Measurements from ENCODE around the gene CDC42SE2. TPM values are rescaled to one million over a fixed set of nuclear protein-coding genes. Genes with fewer than 3 reads are reported as not detected.
"Not testable (repeated sequence)": the region's sequence is repeated elsewhere in the genome, so short reads cannot be mapped to it uniquely, and the experiment has no call there.

Gene CDC42SE2
- total RNA-seq, 6 experiments from 2014 or later, result 10.3 to 19.8 (median 15.0) TPM

- DNase-seq (no peak), ATAC-seq (no peak)
- Histone ChIP-seq H3K4me3 (no peak overlapping the region), H3K9me3 (no peaks in the 10 kb centered on the region), H3K36me3 (no peaks in the 10 kb centered on the region), H3K27me3 (no peaks in the 10 kb centered on the region), H3K4me1 (peaks cover 0 to 28% (median 13%) of the 10 kb centered on the region in 4 donors), H3K27ac (no peak overlapping the region)
- WGBS (ENCODE audit: insufficient coverage, low coverage, low lambda C conversion rate, missing lambda C conversion rate), result 97% methylated on average over 5 of the region's 5 CpGs
- TF ChIP-seq CTCF (IDR thresholded peaks at IDR 0.05) (no peak), POLR2A (IDR thresholded peaks at IDR 0.05) (no peak)
- intact Hi-C loops (cut with DNase I), result no loop called here
Measured at GRCh38 chr5:131396630-131397273, 132.9 kb downstream of the CDC42SE2 start.

GRCh38 chr5:131399007-131399406 lies 135.2 kb downstream of the CDC42SE2 start:
- intact Hi-C loops (cut with DNase I); H3K27me3 ChIP-seq; H3K9me3 ChIP-seq; H3K27ac ChIP-seq; H3K36me3 ChIP-seq; ATAC-seq; H3K4me3 ChIP-seq; DNase-seq: not testable (repeated sequence)
- 84% methylated on average over 3 of the region's 6 CpGs for WGBS (ENCODE audit: insufficient coverage, low coverage, low lambda C conversion rate, missing lambda C conversion rate)
- H3K4me1 ChIP-seq, result peaks cover 0 to 13% (median 4%) of the 10 kb centered on the region in 4 donors

- no peak for ATAC-seq
- intact Hi-C loops (cut with DNase I), result no loop called here
- TF ChIP-seq POLR2A (IDR thresholded peaks at IDR 0.05), result no peak
- no peaks in the 10 kb centered on the region for H3K27me3 ChIP-seq
- no peaks in the 10 kb centered on the region for H3K4me1 ChIP-seq
- H3K9me3 ChIP-seq, result no peaks in the 10 kb centered on the region
- H3K4me3 ChIP-seq, result no peak overlapping the region
- no peak for DNase-seq
- 100% methylated on average over 3 of the region's 3 CpGs for WGBS (ENCODE audit: insufficient coverage, low coverage, low lambda C conversion rate, missing lambda C conversion rate)
- no peak overlapping the region for H3K27ac ChIP-seq
- no peaks in the 10 kb centered on the region for H3K36me3 ChIP-seq
Measured at GRCh38 chr5:131400585-131400984, 136.7 kb downstream of the CDC42SE2 start.

GRCh38 chr5:131405674-131406073 lies 141.8 kb downstream of the CDC42SE2 start:
- Histone ChIP-seq H3K4me1 (peaks cover 0 to 11% (median 0%) of the 10 kb centered on the region in 4 donors), H3K27me3 (no peaks in the 10 kb centered on the region), H3K27ac (no peak overlapping the region), H3K9me3 (no peaks in the 10 kb centered on the region), H3K4me3 (no peak overlapping the region), H3K36me3 (no peaks in the 10 kb centered on the region)
- no peak for ATAC-seq
- 86% methylated on average over 1 of the region's 2 CpGs for WGBS (ENCODE audit: insufficient coverage, low coverage, low lambda C conversion rate, missing lambda C conversion rate)
- no peak for DNase-seq
- TF ChIP-seq POLR2A (IDR thresholded peaks at IDR 0.05), result no peak
- TF ChIP-seq CTCF (IDR thresholded peaks at IDR 0.05), result no peak
- intact Hi-C loops (cut with DNase I), result no loop called here

GRCh38 chr5:131406076-131406475 lies 142.2 kb downstream of the CDC42SE2 start:
- Histone ChIP-seq H3K27ac (no peak overlapping the region), H3K4me1 (peaks cover 0 to 11% (median 0%) of the 10 kb centered on the region in 4 donors), H3K4me3 (no peak overlapping the region), H3K9me3 (no peaks in the 10 kb centered on the region), H3K27me3 (no peaks in the 10 kb centered on the region), H3K36me3 (no peaks in the 10 kb centered on the region)
- WGBS (ENCODE audit: insufficient coverage, low coverage, low lambda C conversion rate, missing lambda C conversion rate), result 85% methylated on average over 2 of the region's 2 CpGs
- intact Hi-C loops (cut with DNase I), result no loop called here
- no peak for TF ChIP-seq POLR2A (IDR thresholded peaks at IDR 0.05)
- no peak for TF ChIP-seq CTCF (IDR thresholded peaks at IDR 0.05)
- DNase-seq (no peak), ATAC-seq (no peak)

All from right lobe of liver (tissue), 6 donors.